Neural crest cell (in vitro differentiated cells): ENCODE measurements around the gene NDUFS7. TPM values are rescaled to one million over a fixed set of nuclear protein-coding genes. Genes with fewer than 3 reads are reported as not detected.

Experiments used
- DNase-seq: peaks from one replicate; pipeline ENCODE4 v3.0.0; 2021; ENCODE audit warnings: low read depth, mixed read lengths, low spot score
- H3K27ac Mint-ChIP-seq: one replicate; pipeline ENCODE4 v1.8.0; 2021; ENCODE audit warnings: mild to moderate bottlenecking, mixed read lengths; ENCODE audit not compliant: unreplicated experiment
- H3K27me3 Mint-ChIP-seq: 2 replicates; pipeline ENCODE4 v1.8.0; 2021; ENCODE audit warnings: low read depth, mild to moderate bottlenecking, mixed read lengths
- H3K36me3 Mint-ChIP-seq: 2 replicates; pipeline ENCODE4 v1.8.0; 2021; ENCODE audit warnings: low read depth, mild to moderate bottlenecking, mixed read lengths
- H3K4me1 Mint-ChIP-seq: 2 replicates; pipeline ENCODE4 v1.8.0; 2021; ENCODE audit warnings: mixed read lengths
- H3K4me3 Mint-ChIP-seq: one replicate; pipeline ENCODE4 v1.8.0; 2021; ENCODE audit warnings: mild to moderate bottlenecking, mixed read lengths
- H3K9me3 Mint-ChIP-seq: 2 replicates; pipeline ENCODE4 v1.8.0; 2021; ENCODE audit warnings: mixed read lengths
- CTCF ChIP-seq: fragments of 200-600 bp; sonication (generic); conservative IDR thresholded peaks from 2 replicates; pipeline ENCODE4 v1.5.0; 2021; ENCODE audit warnings: antibody characterized with exemption, mild to moderate bottlenecking
- total RNA-seq: library from RNA; stranded (reverse); gene quantifications from 2 replicates; pipeline ENCODE4 v1.2.1, GENCODE V29; 2021

NDUFS7 gene
- total RNA-seq, 1 donor from 2014 or later: 89.7 TPM

GRCh38 chr19:1425902-1426301 lies 42.2 kb downstream of the NDUFS7 start:
- Mint-ChIP-seq H3K4me3 (peak overlapping the region; percentile 19), H3K9me3 (no peaks in the 10 kb centered on the region), H3K27me3 (no peaks in the 10 kb centered on the region), H3K27ac (peak overlapping the region; percentile 35), H3K36me3 (peaks cover 7% of the 10 kb centered on the region), H3K4me1 (peaks cover 14% of the 10 kb centered on the region)
- DNase-seq: no peak
- TF ChIP-seq CTCF: no peak

GRCh38 chr19:1426736-1427135 lies 43.0 kb downstream of the NDUFS7 start:
- H3K36me3 Mint-ChIP-seq: peaks cover 7% of the 10 kb centered on the region
- no peak for DNase-seq
- no peaks in the 10 kb centered on the region for H3K27me3 Mint-ChIP-seq
- no peak overlapping the region for H3K27ac Mint-ChIP-seq
- no peak for TF ChIP-seq CTCF
- no peaks in the 10 kb centered on the region for H3K9me3 Mint-ChIP-seq
- no peak overlapping the region for H3K4me3 Mint-ChIP-seq
- H3K4me1 Mint-ChIP-seq: peaks cover 14% of the 10 kb centered on the region

GRCh38 chr19:1427221-1427920 lies 43.7 kb downstream of the NDUFS7 start:
- H3K9me3 Mint-ChIP-seq: no peaks in the 10 kb centered on the region
- no peak for DNase-seq
- no peak overlapping the region for H3K4me3 Mint-ChIP-seq
- peaks cover 7% of the 10 kb centered on the region for H3K36me3 Mint-ChIP-seq
- peaks cover 14% of the 10 kb centered on the region for H3K4me1 Mint-ChIP-seq
- no peaks in the 10 kb centered on the region for H3K27me3 Mint-ChIP-seq
- no peak for TF ChIP-seq CTCF
- H3K27ac Mint-ChIP-seq: no peak overlapping the region

GRCh38 chr19:1428738-1429391 lies 45.2 kb downstream of the NDUFS7 start:
- Mint-ChIP-seq H3K36me3 (peaks cover 4% of the 10 kb centered on the region), H3K27ac (no peak overlapping the region), H3K4me3 (no peak overlapping the region)

GRCh38 chr19:1429750-1430149 lies 46.0 kb downstream of the NDUFS7 start:
- Mint-ChIP-seq H3K9me3 (no peaks in the 10 kb centered on the region), H3K36me3 (peaks cover 4% of the 10 kb centered on the region)

More at GRCh38 chr19:1428738-1429391, 45.2 kb downstream of the NDUFS7 start:
- H3K27me3 Mint-ChIP-seq: no peaks in the 10 kb centered on the region
- no peaks in the 10 kb centered on the region for H3K9me3 Mint-ChIP-seq
- peaks cover 8% of the 10 kb centered on the region for H3K4me1 Mint-ChIP-seq
- DNase-seq: no peak
- no peak for TF ChIP-seq CTCF

More at GRCh38 chr19:1429750-1430149, 46.0 kb downstream of the NDUFS7 start:
- no peak overlapping the region for H3K4me3 Mint-ChIP-seq
- TF ChIP-seq CTCF: no peak
- no peaks in the 10 kb centered on the region for H3K27me3 Mint-ChIP-seq
- DNase-seq: no peak
- H3K4me1 Mint-ChIP-seq: peaks cover 8% of the 10 kb centered on the region
- H3K27ac Mint-ChIP-seq: no peak overlapping the region
